HUES6 (cell line): Measurements from ENCODE around the gene TTLL9.

Experiments used
- H3K27ac ChIP-seq: 2 replicates; pipeline ENCODE4 v1.7.0; 2013; ENCODE audit warnings: low read depth, mild to moderate bottlenecking, low read length, inconsistent platforms
- H3K27me3 ChIP-seq: 2 replicates; pipeline ENCODE4 v1.6.1; 2013; ENCODE audit warnings: low read length; ENCODE audit not compliant: control insufficient read depth, insufficient read depth
- H3K36me3 ChIP-seq: 2 replicates; pipeline ENCODE4 v1.6.1; 2013; ENCODE audit warnings: low read length; ENCODE audit not compliant: control insufficient read depth, insufficient read depth
- H3K4me1 ChIP-seq: 2 replicates; pipeline ENCODE4 v1.6.1; 2013; ENCODE audit warnings: low read length; ENCODE audit not compliant: control insufficient read depth, insufficient read depth
- H3K4me3 ChIP-seq: 2 replicates; pipeline ENCODE4 v1.5.1; 2013; ENCODE audit warnings: low read depth, low read length
- H3K9ac ChIP-seq: one replicate; pipeline ENCODE4 v1.6.1; 2013; ENCODE audit warnings: mild to moderate bottlenecking, low read length
- H3K9me3 ChIP-seq: 2 replicates; pipeline ENCODE4 v1.6.1; 2013; ENCODE audit warnings: low read depth, low read length; ENCODE audit not compliant: control insufficient read depth, insufficient read depth

TTLL9 gene

GRCh38 chr20:31838646-31839292 lies 31.7 kb upstream of the TTLL9 start:
- H3K4me1 ChIP-seq = peaks cover 67% of the 10 kb centered on the region
- H3K9me3 ChIP-seq = no peaks in the 10 kb centered on the region
- no peak overlapping the region for H3K4me3 ChIP-seq
- H3K36me3 ChIP-seq = no peaks in the 10 kb centered on the region
- no peaks in the 10 kb centered on the region for H3K27me3 ChIP-seq
- H3K9ac ChIP-seq = no peak overlapping the region
- H3K27ac ChIP-seq = no peak overlapping the region

- Histone ChIP-seq H3K4me3 (no peak overlapping the region), H3K27me3 (no peaks in the 10 kb centered on the region), H3K4me1 (peaks cover 66% of the 10 kb centered on the region), H3K36me3 (no peaks in the 10 kb centered on the region), H3K27ac (no peak overlapping the region), H3K9me3 (no peaks in the 10 kb centered on the region), H3K9ac (no peak overlapping the region)
Measured at GRCh38 chr20:31839782-31840487, 30.5 kb upstream of the TTLL9 start.

GRCh38 chr20:31840906-31841816 lies 29.3 kb upstream of the TTLL9 start:
- H3K27me3 ChIP-seq = no peaks in the 10 kb centered on the region
- H3K36me3 ChIP-seq = no peaks in the 10 kb centered on the region
- H3K9ac ChIP-seq = no peak overlapping the region
- no peak overlapping the region for H3K27ac ChIP-seq
- no peaks in the 10 kb centered on the region for H3K9me3 ChIP-seq
- no peak overlapping the region for H3K4me3 ChIP-seq
- peaks cover 67% of the 10 kb centered on the region for H3K4me1 ChIP-seq

- H3K9ac ChIP-seq = peak overlapping the region; percentile 8
- no peaks in the 10 kb centered on the region for H3K36me3 ChIP-seq
- H3K27me3 ChIP-seq = no peaks in the 10 kb centered on the region
- peaks cover 62% of the 10 kb centered on the region for H3K4me1 ChIP-seq
- no peak overlapping the region for H3K4me3 ChIP-seq
- H3K9me3 ChIP-seq = no peaks in the 10 kb centered on the region
- no peak overlapping the region for H3K27ac ChIP-seq
Measured at GRCh38 chr20:31841928-31842327, 28.5 kb upstream of the TTLL9 start.

- no peaks in the 10 kb centered on the region for H3K9me3 ChIP-seq
- 0 out of 2 replicates have a peak, but pooled peaks cover 3% of the 10 kb centered on the region for H3K27me3 ChIP-seq
- H3K4me1 ChIP-seq = peaks cover 55% of the 10 kb centered on the region
- peak overlapping the region; percentile 8 for H3K9ac ChIP-seq
- no peaks in the 10 kb centered on the region for H3K36me3 ChIP-seq
- no peak overlapping the region for H3K4me3 ChIP-seq
- no peak overlapping the region for H3K27ac ChIP-seq
Measured at GRCh38 chr20:31842471-31843157, 27.8 kb upstream of the TTLL9 start.

GRCh38 chr20:31843288-31843687 lies 27.1 kb upstream of the TTLL9 start:
- Histone ChIP-seq H3K4me3 (no peak overlapping the region), H3K9me3 (no peaks in the 10 kb centered on the region), H3K4me1 (peaks cover 48% of the 10 kb centered on the region), H3K27me3 (peaks cover 4% of the 10 kb centered on the region), H3K9ac (no peak overlapping the region), H3K36me3 (no peaks in the 10 kb centered on the region), H3K27ac (no peak overlapping the region)

- peaks cover 9% of the 10 kb centered on the region for H3K27me3 ChIP-seq
- no peak overlapping the region for H3K4me3 ChIP-seq
- no peak overlapping the region for H3K9ac ChIP-seq
- H3K9me3 ChIP-seq = no peaks in the 10 kb centered on the region
- H3K27ac ChIP-seq = no peak overlapping the region
- peaks cover 46% of the 10 kb centered on the region for H3K4me1 ChIP-seq
- no peaks in the 10 kb centered on the region for H3K36me3 ChIP-seq
Measured at GRCh38 chr20:31843881-31844280, 26.6 kb upstream of the TTLL9 start.

GRCh38 chr20:31844737-31845299 lies 25.6 kb upstream of the TTLL9 start:
- H3K4me1 ChIP-seq = peaks cover 46% of the 10 kb centered on the region
- H3K4me3 ChIP-seq = no peak overlapping the region
- H3K27ac ChIP-seq = no peak overlapping the region
- H3K36me3 ChIP-seq = no peaks in the 10 kb centered on the region
- peaks cover 19% of the 10 kb centered on the region for H3K27me3 ChIP-seq
- H3K9ac ChIP-seq = no peak overlapping the region
- no peaks in the 10 kb centered on the region for H3K9me3 ChIP-seq

GRCh38 chr20:31845300-31845863 lies 25.1 kb upstream of the TTLL9 start, which contains the start of gene FOXS1:
FOXS1 (minus strand) TSS chr20:31845604; CDS start chr20:31845542, 62 bp downstream.
- Histone ChIP-seq H3K4me1 (peaks cover 46% of the 10 kb centered on the region), H3K36me3 (no peaks in the 10 kb centered on the region), H3K4me3 (no peak within 1 kb of the TSS), H3K27me3 (peaks cover 24% of the 10 kb centered on the region), H3K9me3 (no peaks in the 10 kb centered on the region), H3K9ac (no peak within 1 kb of the TSS), H3K27ac (no peak within 1 kb of the TSS)

GRCh38 chr20:31846793-31847138 lies 23.7 kb upstream of the TTLL9 start:
- Histone ChIP-seq H3K36me3 (no peaks in the 10 kb centered on the region), H3K27me3 (peaks cover 38% of the 10 kb centered on the region), H3K9ac (no peak overlapping the region), H3K27ac (no peak overlapping the region), H3K4me3 (no peak overlapping the region), H3K4me1 (peaks cover 38% of the 10 kb centered on the region), H3K9me3 (no peaks in the 10 kb centered on the region)
